ENCODE data around the gene FTL. TPM values are rescaled to one million over a fixed set of nuclear protein-coding genes. Genes with fewer than 3 reads are reported as not detected.

The FTL gene
- total RNA-seq, 2 experiments from 2014 or later = 1,093 to 1,120 TPM

GRCh38 chr19:48950159-48950558, 14.9 kb upstream of the FTL start:
- H3K4me3 Mint-ChIP-seq = no peak overlapping the region

GRCh38 chr19:48950830-48951519, 14.1 kb upstream of the FTL start:
- no peak for DNase-seq
- intact Hi-C loops (cut with micrococcal nuclease) = no loop called here
- CTCF ChIA-PET = interaction anchor here (1.0 to 1.3 kb wide), 3 partner anchors 14 to 163 kb away, joined by 3 to 6 read pairs (median 3); partner anchors contain the start of gene FTL
- no peak overlapping the region for H3K27ac Mint-ChIP-seq
- H3K4me3 Mint-ChIP-seq = no peak overlapping the region
- H3K36me3 Mint-ChIP-seq (ENCODE audit: low read depth) = peaks cover 8% of the 10 kb centered on the region
- H3K9me3 Mint-ChIP-seq = peaks cover 4% of the 10 kb centered on the region
- no peaks in the 10 kb centered on the region for H3K27me3 Mint-ChIP-seq (ENCODE audit: low read depth)
- peaks cover 12% of the 10 kb centered on the region for H3K4me1 Mint-ChIP-seq (ENCODE audit: low read depth)

More at GRCh38 chr19:48950159-48950558, 14.9 kb upstream of the FTL start:
- no peak for DNase-seq
- CTCF ChIA-PET = interaction anchor here (1.0 kb wide), 1 partner anchor 155 kb away, joined by 3 read pairs; no protein-coding TSS in a partner anchor
- Mint-ChIP-seq H3K9me3 (peaks cover 4% of the 10 kb centered on the region), H3K4me1 (ENCODE audit: low read depth) (peaks cover 4% of the 10 kb centered on the region), H3K27ac (no peak overlapping the region), H3K27me3 (ENCODE audit: low read depth) (no peaks in the 10 kb centered on the region), H3K36me3 (ENCODE audit: low read depth) (peaks cover 1% of the 10 kb centered on the region)
- intact Hi-C loops (cut with micrococcal nuclease) = no loop called here

- Mint-ChIP-seq H3K36me3 (ENCODE audit: low read depth) (peaks cover 26% of the 10 kb centered on the region), H3K9me3 (no peaks in the 10 kb centered on the region), H3K4me1 (ENCODE audit: low read depth) (peaks cover 27% of the 10 kb centered on the region), H3K27me3 (ENCODE audit: low read depth) (no peaks in the 10 kb centered on the region), H3K27ac (no peak overlapping the region), H3K4me3 (no peak overlapping the region)
- no peak for DNase-seq
- intact Hi-C loops (cut with micrococcal nuclease) = no loop called here
- CTCF ChIA-PET = interaction anchor here (0.6 to 2.8 kb wide), 3 partner anchors 17 to 56 kb away, joined by 3 to 13 read pairs (median 4); no protein-coding TSS in a partner anchor
These were observed 12.0 kb upstream of the FTL start for GRCh38 chr19:48953141-48953540.

- no peak for DNase-seq
- peak overlapping the region; percentile 77 for H3K4me3 Mint-ChIP-seq
- intact Hi-C loops (cut with micrococcal nuclease) = loop anchor here (1.0 to 2.0 kb wide), 3 partner anchors 11 to 79 kb away; partner anchors contain the start of genes FTL and NUCB1
- H3K36me3 Mint-ChIP-seq (ENCODE audit: low read depth) = peaks cover 32% of the 10 kb centered on the region
- no peaks in the 10 kb centered on the region for H3K27me3 Mint-ChIP-seq (ENCODE audit: low read depth)
- H3K27ac Mint-ChIP-seq = peak overlapping the region; percentile 84
- peaks cover 29% of the 10 kb centered on the region for H3K4me1 Mint-ChIP-seq (ENCODE audit: low read depth)
- CTCF ChIA-PET = interaction anchor here (0.5 to 2.8 kb wide), 7 partner anchors 8 to 607 kb away, joined by 3 to 13 read pairs (median 4); partner anchors contain the start of gene NUCB1
- no peaks in the 10 kb centered on the region for H3K9me3 Mint-ChIP-seq
These were observed 11.0 kb upstream of the FTL start for GRCh38 chr19:48953990-48954594.

GRCh38 chr19:48954595-48955307, 10.4 kb upstream of the FTL start, which contains the start of gene BAX:
Gene BAX, plus strand, starts transcription at chr19:48954875. Its CDS starts 54 bp downstream, at chr19:48954929.
- CTCF ChIA-PET = interaction anchor here (0.5 to 2.8 kb wide), 7 partner anchors 9 to 606 kb away, joined by 3 to 13 read pairs (median 4); partner anchors contain the start of gene NUCB1
- Mint-ChIP-seq H3K9me3 (no peaks in the 10 kb centered on the region), H3K4me3 (peak within 1 kb of the TSS; percentile 77), H3K27ac (peak within 1 kb of the TSS; percentile 89), H3K4me1 (ENCODE audit: low read depth) (peaks cover 29% of the 10 kb centered on the region), H3K36me3 (ENCODE audit: low read depth) (peaks cover 33% of the 10 kb centered on the region), H3K27me3 (ENCODE audit: low read depth) (no peaks in the 10 kb centered on the region)
- intact Hi-C loops (cut with micrococcal nuclease) = loop anchor here (1.0 to 2.0 kb wide), 3 partner anchors 11 to 80 kb away; partner anchors contain the start of genes FTL and NUCB1
- peak; percentile 98 for DNase-seq

GRCh38 chr19:48955308-48955958, 9.7 kb upstream of the FTL start:
- Mint-ChIP-seq H3K4me3 (peak overlapping the region; percentile 77), H3K4me1 (ENCODE audit: low read depth) (peaks cover 29% of the 10 kb centered on the region), H3K27ac (peak overlapping the region; percentile 89), H3K36me3 (ENCODE audit: low read depth) (peaks cover 35% of the 10 kb centered on the region), H3K9me3 (no peaks in the 10 kb centered on the region), H3K27me3 (ENCODE audit: low read depth) (no peaks in the 10 kb centered on the region)
- CTCF ChIA-PET = interaction anchor here (1.7 to 2.8 kb wide), 2 partner anchors 15 to 113 kb away, joined by 4 to 13 read pairs; no protein-coding TSS in a partner anchor
- intact Hi-C loops (cut with micrococcal nuclease) = loop anchor here (2.0 kb wide), 2 partner anchors 55 to 81 kb away; partner anchors contain the start of gene NUCB1
- DNase-seq = no peak

GRCh38 chr19:48958006-48958405, 7.1 kb upstream of the FTL start:
- Mint-ChIP-seq H3K27ac (no peak overlapping the region), H3K36me3 (ENCODE audit: low read depth) (peaks cover 44% of the 10 kb centered on the region), H3K27me3 (ENCODE audit: low read depth) (no peaks in the 10 kb centered on the region), H3K4me1 (ENCODE audit: low read depth) (peaks cover 46% of the 10 kb centered on the region), H3K4me3 (no peak overlapping the region), H3K9me3 (no peaks in the 10 kb centered on the region)
- no peak for DNase-seq
- CTCF ChIA-PET = no interaction called here
- intact Hi-C loops (cut with micrococcal nuclease) = no loop called here

- CTCF ChIA-PET = interaction anchor here (1.5 kb wide), 1 partner anchor 34 kb away, joined by 4 read pairs; the partner anchor contains the start of genes GYS1 and RUVBL2
- H3K27me3 Mint-ChIP-seq (ENCODE audit: low read depth) = no peaks in the 10 kb centered on the region
- DNase-seq = no peak
- peaks cover 44% of the 10 kb centered on the region for H3K36me3 Mint-ChIP-seq (ENCODE audit: low read depth)
- H3K27ac Mint-ChIP-seq = no peak overlapping the region
- H3K9me3 Mint-ChIP-seq = no peaks in the 10 kb centered on the region
- peaks cover 59% of the 10 kb centered on the region for H3K4me1 Mint-ChIP-seq (ENCODE audit: low read depth)
- intact Hi-C loops (cut with micrococcal nuclease) = no loop called here
- H3K4me3 Mint-ChIP-seq = no peak overlapping the region
These were observed 5.5 kb upstream of the FTL start for GRCh38 chr19:48959341-48960239.

- H3K4me1 Mint-ChIP-seq (ENCODE audit: low read depth) = peaks cover 56% of the 10 kb centered on the region
- no peak for DNase-seq
- intact Hi-C loops (cut with micrococcal nuclease) = no loop called here
These were observed 4.0 kb upstream of the FTL start for GRCh38 chr19:48961051-48961649.

GRCh38 chr19:48961673-48962028, 3.5 kb upstream of the FTL start:
- H3K27ac Mint-ChIP-seq = peak overlapping the region; percentile 97
- intact Hi-C loops (cut with micrococcal nuclease) = no loop called here
- CTCF ChIA-PET = interaction anchor here (0.6 to 1.0 kb wide), 2 partner anchors 9 to 75 kb away, joined by 3 to 6 read pairs; no protein-coding TSS in a partner anchor
- H3K4me3 Mint-ChIP-seq = peak overlapping the region; percentile 53
- H3K36me3 Mint-ChIP-seq (ENCODE audit: low read depth) = peaks cover 47% of the 10 kb centered on the region
- no peaks in the 10 kb centered on the region for H3K27me3 Mint-ChIP-seq (ENCODE audit: low read depth)
- no peaks in the 10 kb centered on the region for H3K9me3 Mint-ChIP-seq
- DNase-seq = no peak
- H3K4me1 Mint-ChIP-seq (ENCODE audit: low read depth) = peaks cover 58% of the 10 kb centered on the region

More at GRCh38 chr19:48961051-48961649, 4.0 kb upstream of the FTL start:
- no peak overlapping the region for H3K4me3 Mint-ChIP-seq
- H3K36me3 Mint-ChIP-seq (ENCODE audit: low read depth) = peaks cover 45% of the 10 kb centered on the region
- peak overlapping the region; percentile 57 for H3K27ac Mint-ChIP-seq
- H3K9me3 Mint-ChIP-seq = no peaks in the 10 kb centered on the region
- no peaks in the 10 kb centered on the region for H3K27me3 Mint-ChIP-seq (ENCODE audit: low read depth)
- CTCF ChIA-PET = interaction anchor here (0.6 kb wide), 1 partner anchor 74 kb away, joined by 3 read pairs; no protein-coding TSS in a partner anchor

All from activated naive CD4-positive, alpha-beta T cell treated with anti-CD3 and anti-CD28 coated beads for 36 hours (primary cell).